Peyer's patch (tissue), 4 donors: ENCODE measurements around the gene FOXO1. TPM values are rescaled to one million over a fixed set of nuclear protein-coding genes. Genes with fewer than 3 reads are reported as not detected.
A peak's percentile ranks its signal among the peaks of the same experiment; 100 is the strongest.

Experiments used
- DNase-seq, 3 donors: peaks; one replicate each; pipeline ENCODE4 v3.0.0-alpha.2; 2017 to 2019
- H3K27ac ChIP-seq, 4 donors: fragments of 200-600 bp; sonication (generic); one replicate each; pipeline ENCODE4 v1.5.1; 2016 to 2019
- H3K27me3 ChIP-seq, 2 donors: fragments of 200-600 bp; sonication (generic); one replicate each; pipeline ENCODE4 v1.5.1; 2019
- H3K36me3 ChIP-seq, 3 donors: fragments of 200-600 bp; sonication (generic); one replicate each; pipeline ENCODE4 v1.5.1; 2016 to 2019
- H3K4me1 ChIP-seq, 4 donors: fragments of 200-600 bp; sonication (generic); one replicate each; pipeline ENCODE4 v1.5.1; 2016 to 2019
- H3K4me3 ChIP-seq, 4 donors: fragments of 200-600 bp; sonication (generic); 1 replicate in 3 of 4; 2 replicates in 1 of 4; pipeline ENCODE4 v1.5.1; 2016 to 2019; ENCODE audit warnings: mild to moderate bottlenecking in 1 of 4
- H3K9me3 ChIP-seq, 4 donors: fragments of 200-600 bp; sonication (generic); one replicate each; pipeline ENCODE4 v1.5.1; 2016 to 2019; ENCODE audit warnings: mild to moderate bottlenecking in 1 of 4
- CTCF ChIP-seq, 6 experiments: fragments of 450-650 bp in 4 of 6; fragments of 200-600 bp in 2 of 6; sonication (generic) in 1 of 6; IDR thresholded peaks; one replicate each; pipeline ENCODE4 v1.5.1; 2017 to 2019; ENCODE audit warnings: antibody characterized with exemption in 6 of 6, mild to moderate bottlenecking in 3 of 6, moderate library complexity in 1 of 6
- POLR2A ChIP-seq, 2 donors: fragments of 450-650 bp; IDR thresholded peaks; one replicate each; pipeline ENCODE4 v1.5.1; 2017; ENCODE audit warnings: antibody characterized with exemption in 2 of 2, mild to moderate bottlenecking in 2 of 2, moderate library complexity in 2 of 2
- total RNA-seq, 4 donors: library from RNA; depleted of rRNA; stranded (reverse); fragments of >200 nt; gene quantifications; one replicate each; pipeline ENCODE4 v1.1.0, GENCODE V29; 2016

FOXO1 gene
- total RNA-seq, 4 donors from 2014 or later = 22.2 to 32.2 (median 26.8) TPM

DNA sequence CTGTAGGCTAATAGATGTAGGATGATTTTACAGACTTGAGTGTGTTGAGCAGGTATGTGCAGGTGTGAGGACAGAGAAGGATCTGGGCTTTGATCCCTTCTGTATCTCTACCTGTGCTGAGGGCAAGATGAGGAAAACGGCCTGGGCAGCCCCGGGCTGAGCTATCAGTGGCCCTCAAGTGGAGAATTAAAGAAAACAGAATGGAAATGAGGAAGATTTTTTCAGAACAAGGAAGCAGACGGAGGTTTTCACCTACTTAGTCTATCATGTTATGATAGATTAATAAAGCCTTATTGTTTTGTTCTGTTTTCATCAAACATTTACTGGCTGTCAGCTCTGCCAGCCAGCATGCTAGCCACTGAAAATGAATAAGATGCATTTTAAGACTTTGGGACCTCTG is 22.3 kb upstream of the FOXO1 start:
- no peak for TF ChIP-seq POLR2A (IDR thresholded peaks at IDR 0.05)
- no peak for TF ChIP-seq CTCF (IDR thresholded peaks at IDR 0.05)
- DNase-seq = no peak
- Histone ChIP-seq H3K4me1 (no peaks in the 10 kb centered on the region), H3K9me3 (no peaks in the 10 kb centered on the region), H3K27me3 (no peaks in the 10 kb centered on the region), H3K4me3 (no peak overlapping the region), H3K27ac (no peak overlapping the region), H3K36me3 (no peaks in the 10 kb centered on the region)

DNA sequence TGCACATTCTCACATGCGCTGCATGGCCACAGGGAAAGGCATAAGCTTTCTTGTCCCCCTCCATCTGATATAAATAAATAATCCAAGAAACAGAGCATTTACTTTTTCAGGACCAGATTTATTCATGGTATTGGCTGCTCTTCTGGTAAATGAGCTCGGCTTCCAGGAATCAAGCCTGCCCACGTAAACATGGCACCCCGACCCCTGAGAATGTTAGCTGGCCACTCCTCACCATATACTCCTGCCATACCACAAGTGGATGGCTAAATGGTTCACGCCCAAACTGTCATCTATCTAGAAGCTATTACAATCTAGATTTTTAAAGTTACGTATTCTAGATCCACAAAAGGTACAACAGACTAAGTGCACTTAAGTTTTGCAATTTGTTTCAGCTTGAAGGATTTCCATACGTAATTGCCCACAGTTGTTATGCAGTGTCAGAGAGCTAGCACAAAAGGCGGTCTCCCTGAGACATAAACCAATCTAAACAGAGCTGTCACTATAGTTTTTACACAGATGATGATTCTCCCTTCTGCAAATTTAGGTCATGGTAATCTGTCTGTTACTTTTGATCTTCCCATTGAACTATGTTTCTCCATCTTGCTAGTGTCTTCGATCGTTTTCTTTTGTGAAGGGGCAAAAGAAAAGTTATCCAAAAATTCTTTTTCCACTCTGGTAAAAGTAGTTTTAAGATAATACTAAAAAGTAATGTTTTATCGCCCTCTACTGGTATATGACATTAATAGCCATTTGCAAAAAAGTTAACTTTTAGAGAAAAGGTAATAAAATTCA is 16.2 kb upstream of the FOXO1 start:
- no peak for DNase-seq
- TF ChIP-seq POLR2A (IDR thresholded peaks at IDR 0.05) (no peak), CTCF (IDR thresholded peaks at IDR 0.05) (peak; percentile 54 to 76 (median 63))
- no peaks in the 10 kb centered on the region for H3K36me3 ChIP-seq

GRCh38 chr13:40681341-40682146 is 15.1 kb upstream of the FOXO1 start:
- Histone ChIP-seq H3K27ac (no peak overlapping the region), H3K27me3 (no peaks in the 10 kb centered on the region), H3K4me3 (no peak overlapping the region), H3K36me3 (no peaks in the 10 kb centered on the region), H3K9me3 (no peaks in the 10 kb centered on the region), H3K4me1 (no peaks in the 10 kb centered on the region)
- DNase-seq = no peak
- no peak for TF ChIP-seq POLR2A (IDR thresholded peaks at IDR 0.05)

More for the DNA sequence above, 16.2 kb upstream of the FOXO1 start:
- H3K4me1 ChIP-seq = no peaks in the 10 kb centered on the region
- no peak overlapping the region for H3K27ac ChIP-seq
- H3K4me3 ChIP-seq = no peak overlapping the region
- H3K27me3 ChIP-seq = no peaks in the 10 kb centered on the region
- H3K9me3 ChIP-seq = no peaks in the 10 kb centered on the region

- H3K36me3 ChIP-seq = no peaks in the 10 kb centered on the region
- H3K4me3 ChIP-seq = no peak overlapping the region
- no peaks in the 10 kb centered on the region for H3K9me3 ChIP-seq
- no peak overlapping the region for H3K27ac ChIP-seq
- H3K27me3 ChIP-seq = no peaks in the 10 kb centered on the region
- no peaks in the 10 kb centered on the region for H3K4me1 ChIP-seq
- no peak for DNase-seq
- no peak for TF ChIP-seq CTCF (IDR thresholded peaks at IDR 0.05)
- TF ChIP-seq POLR2A (IDR thresholded peaks at IDR 0.05) = no peak
These were observed 14.3 kb upstream of the FOXO1 start for GRCh38 chr13:40680659-40681323.

DNA sequence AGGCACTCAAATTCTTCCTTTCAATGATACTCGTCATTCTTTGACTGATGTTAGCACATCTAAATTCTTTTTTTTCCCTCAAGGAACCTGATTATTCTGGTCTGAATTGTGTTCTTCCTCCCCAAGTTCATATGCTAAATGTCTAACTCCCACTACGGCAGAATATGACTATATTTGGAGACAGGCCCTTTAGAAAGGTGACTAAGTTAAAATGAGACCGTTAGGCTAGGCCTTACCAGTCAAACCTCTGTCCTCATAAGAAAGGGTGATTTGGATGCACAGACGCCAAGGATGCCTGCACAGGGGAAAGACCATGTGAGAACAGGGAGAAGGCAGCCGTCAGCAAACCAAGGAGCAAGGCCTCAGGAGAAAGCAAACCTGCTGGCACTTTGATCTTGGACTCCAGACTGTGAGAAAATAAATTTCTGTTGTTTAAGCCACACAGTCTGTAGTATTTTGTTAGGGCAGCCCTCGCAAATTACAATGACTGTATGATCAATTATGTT is 13.1 kb upstream of the FOXO1 start:
- DNase-seq = no peak
- Histone ChIP-seq H3K36me3 (no peaks in the 10 kb centered on the region), H3K27me3 (no peaks in the 10 kb centered on the region), H3K27ac (no peak overlapping the region), H3K9me3 (no peaks in the 10 kb centered on the region), H3K4me1 (no peaks in the 10 kb centered on the region), H3K4me3 (no peak overlapping the region)
- TF ChIP-seq CTCF (IDR thresholded peaks at IDR 0.05) (no peak), POLR2A (IDR thresholded peaks at IDR 0.05) (no peak)
